ENCODE data around the gene ASIC4.

ASIC4 gene

GRCh38 chr2:219533930-219534661 lies 19.8 kb downstream of the ASIC4 start:
- no peaks in the 10 kb centered on the region for H3K36me3 Mint-ChIP-seq (ENCODE audit: low read depth)
- no peak for TF ChIP-seq CTCF (IDR thresholded peaks at IDR 0.05)
- no peak overlapping the region for H3K4me3 Mint-ChIP-seq
- H3K27me3 Mint-ChIP-seq (ENCODE audit: low read depth, poor library complexity) = peaks cover 34% of the 10 kb centered on the region
- no peak overlapping the region for H3K27ac Mint-ChIP-seq
- peaks cover 52% of the 10 kb centered on the region for H3K4me1 Mint-ChIP-seq
- no peak for DNase-seq
- no peaks in the 10 kb centered on the region for H3K9me3 Mint-ChIP-seq

GRCh38 chr2:219536425-219536824 lies 22.1 kb downstream of the ASIC4 start:
- Mint-ChIP-seq H3K27ac (no peak overlapping the region), H3K9me3 (no peaks in the 10 kb centered on the region), H3K27me3 (ENCODE audit: low read depth, poor library complexity) (peaks cover 10% of the 10 kb centered on the region), H3K4me3 (no peak overlapping the region), H3K4me1 (peaks cover 40% of the 10 kb centered on the region), H3K36me3 (ENCODE audit: low read depth) (peaks cover 6% of the 10 kb centered on the region)
- TF ChIP-seq CTCF (IDR thresholded peaks at IDR 0.05) = no peak
- no peak for DNase-seq

- Mint-ChIP-seq H3K36me3 (ENCODE audit: low read depth) (peaks cover 6% of the 10 kb centered on the region), H3K4me1 (peaks cover 40% of the 10 kb centered on the region), H3K4me3 (no peak overlapping the region), H3K27ac (peak overlapping the region; percentile 83), H3K27me3 (ENCODE audit: low read depth, poor library complexity) (peaks cover 11% of the 10 kb centered on the region), H3K9me3 (no peaks in the 10 kb centered on the region)
- DNase-seq = no peak
- TF ChIP-seq CTCF (IDR thresholded peaks at IDR 0.05) = no peak
These were observed 22.7 kb downstream of the ASIC4 start for GRCh38 chr2:219536967-219537366.

- no peak overlapping the region for H3K4me3 Mint-ChIP-seq
- H3K27ac Mint-ChIP-seq = no peak overlapping the region
- DNase-seq = no peak
These were observed 23.6 kb downstream of the ASIC4 start for GRCh38 chr2:219537657-219538488.

GRCh38 chr2:219538504-219538951 lies 24.2 kb downstream of the ASIC4 start:
- H3K36me3 Mint-ChIP-seq (ENCODE audit: low read depth) = peaks cover 6% of the 10 kb centered on the region
- no peak overlapping the region for H3K27ac Mint-ChIP-seq
- no peak for TF ChIP-seq CTCF (IDR thresholded peaks at IDR 0.05)
- DNase-seq = no peak
- no peak overlapping the region for H3K4me3 Mint-ChIP-seq
- no peaks in the 10 kb centered on the region for H3K9me3 Mint-ChIP-seq
- peaks cover 12% of the 10 kb centered on the region for H3K27me3 Mint-ChIP-seq (ENCODE audit: low read depth, poor library complexity)
- H3K4me1 Mint-ChIP-seq = peaks cover 51% of the 10 kb centered on the region

More at GRCh38 chr2:219537657-219538488, 23.6 kb downstream of the ASIC4 start:
- Mint-ChIP-seq H3K27me3 (ENCODE audit: low read depth, poor library complexity) (peaks cover 16% of the 10 kb centered on the region), H3K9me3 (no peaks in the 10 kb centered on the region), H3K36me3 (ENCODE audit: low read depth) (peaks cover 6% of the 10 kb centered on the region), H3K4me1 (peaks cover 49% of the 10 kb centered on the region)
- no peak for TF ChIP-seq CTCF (IDR thresholded peaks at IDR 0.05)
